SK-N-SH treated with all-trans-retinoic acid at 6 μM for 48 hours (cell line): ENCODE results near the gene PCDH9.

Experiments
- ATAC-seq: fragments of 200-7000 bp; cut with Tn5 transposase; 3 replicates; pipeline ENCODE4 v1.9.1; 2020; ENCODE audit warnings: mild to moderate bottlenecking, moderate library complexity
- ARNTL ChIP-seq: fragments of 450-650 bp; formaldehyde crosslinking; IDR thresholded peaks from 2 replicates; pipeline ENCODE4 v1.5.0; 2020; ENCODE audit warnings: low read depth, mild to moderate bottlenecking, moderate library complexity, borderline replicate concordance
- BACH2 ChIP-seq: fragments of 250-450 bp; sonication (Bioruptor Pico); IDR thresholded peaks from 2 replicates; pipeline ENCODE4 v1.9.0; 2021; ENCODE audit warnings: mild to moderate bottlenecking, borderline replicate concordance
- CSDC2 ChIP-seq: fragments of 250-450 bp; sonication (Bioruptor Pico); IDR thresholded peaks from 2 replicates; pipeline ENCODE4 v1.5.0; 2020; ENCODE audit warnings: mild to moderate bottlenecking, moderate library complexity
- ESRRG ChIP-seq: fragments of 250-450 bp; sonication (Bioruptor Pico); IDR thresholded peaks from 2 replicates; pipeline ENCODE4 v1.6.1; 2021; ENCODE audit warnings: mild to moderate bottlenecking
- GLIS3 ChIP-seq: fragments of 250-450 bp; sonication (Bioruptor Pico); IDR thresholded peaks from 2 replicates; pipeline ENCODE4 v1.5.0; 2020; ENCODE audit warnings: mild to moderate bottlenecking, moderate library complexity
- ISL1 ChIP-seq: fragments of 250-450 bp; sonication (Bioruptor Pico); IDR thresholded peaks from 2 replicates; pipeline ENCODE4 v2.1.2; 2022; ENCODE audit warnings: mild to moderate bottlenecking, moderate library complexity
- OSR1 ChIP-seq: fragments of 250-450 bp; sonication (Bioruptor Pico); IDR thresholded peaks from 2 replicates; pipeline ENCODE4 v1.8.0; 2022; ENCODE audit warnings: moderate library complexity, mild to moderate bottlenecking, inconsistent platforms
- RARB ChIP-seq: fragments of 250-450 bp; sonication (Bioruptor Pico); IDR thresholded peaks from 2 replicates; pipeline ENCODE4 v1.8.0; 2021; ENCODE audit warnings: mild to moderate bottlenecking, moderate library complexity
- SNAI2 ChIP-seq: fragments of 250-450 bp; sonication (Bioruptor Pico); IDR thresholded peaks from 2 replicates; pipeline ENCODE4 v1.5.0; 2020; ENCODE audit warnings: mild to moderate bottlenecking, moderate library complexity
- TCF4 ChIP-seq: fragments of 250-450 bp; sonication (Bioruptor Pico); IDR thresholded peaks from 2 replicates; pipeline ENCODE4 v1.8.0; 2021; ENCODE audit warnings: mild to moderate bottlenecking, moderate library complexity, borderline replicate concordance
- TOX ChIP-seq: fragments of 250-450 bp; sonication (Bioruptor Pico); IDR thresholded peaks from 2 replicates; pipeline ENCODE4 v1.8.0; 2021; ENCODE audit warnings: mild to moderate bottlenecking, moderate library complexity, borderline replicate concordance
- ZC3H10 ChIP-seq: fragments of 250-450 bp; sonication (Bioruptor Pico); IDR thresholded peaks from 2 replicates; pipeline ENCODE4 v1.5.1; 2021; ENCODE audit warnings: mild to moderate bottlenecking, moderate library complexity
- ZFP30 ChIP-seq: fragments of 450-650 bp; formaldehyde crosslinking; IDR thresholded peaks from 2 replicates; pipeline ENCODE4 v1.5.0; 2022; ENCODE audit warnings: mild to moderate bottlenecking, moderate library complexity
- ZNF565 ChIP-seq: fragments of 450-650 bp; formaldehyde crosslinking; conservative IDR thresholded peaks from 2 replicates; pipeline ENCODE4 v1.5.0; 2020; ENCODE audit warnings: low read depth, mild to moderate bottlenecking, moderate library complexity
- ZNF70 ChIP-seq: fragments of 450-650 bp; formaldehyde crosslinking; IDR thresholded peaks from 2 replicates; pipeline ENCODE4 v1.5.0; 2020; ENCODE audit warnings: mild to moderate bottlenecking, moderate library complexity
- ZNF8 ChIP-seq: fragments of 450-650 bp; formaldehyde crosslinking; IDR thresholded peaks from 2 replicates; pipeline ENCODE4 v1.5.0; 2020; ENCODE audit warnings: mild to moderate bottlenecking, moderate library complexity
- TF ChIP-seq, protein P1 (sequence below): fragments of 250-450 bp; sonication (Bioruptor Pico); IDR thresholded peaks from 2 replicates; pipeline ENCODE4 v1.8.0; 2020; ENCODE audit warnings: mild to moderate bottlenecking, moderate library complexity, borderline replicate concordance
- TF ChIP-seq, protein P2 (sequence below): fragments of 250-450 bp; sonication (Bioruptor Pico); IDR thresholded peaks from 2 replicates; pipeline ENCODE4 v1.8.0; 2021; ENCODE audit warnings: low read depth, mild to moderate bottlenecking, moderate library complexity, borderline replicate concordance
- TF ChIP-seq, protein P3 (sequence below): fragments of 250-450 bp; sonication (Bioruptor Pico); IDR thresholded peaks from 2 replicates; pipeline ENCODE4 v1.5.1; 2020; ENCODE audit warnings: low read depth, mild to moderate bottlenecking, moderate library complexity
- TF ChIP-seq, protein P4 (sequence below): fragments of 250-450 bp; sonication (Bioruptor Pico); IDR thresholded peaks from 2 replicates; pipeline ENCODE4 v1.5.1; 2021; ENCODE audit warnings: mild to moderate bottlenecking, moderate library complexity

PCDH9 gene

DNA sequence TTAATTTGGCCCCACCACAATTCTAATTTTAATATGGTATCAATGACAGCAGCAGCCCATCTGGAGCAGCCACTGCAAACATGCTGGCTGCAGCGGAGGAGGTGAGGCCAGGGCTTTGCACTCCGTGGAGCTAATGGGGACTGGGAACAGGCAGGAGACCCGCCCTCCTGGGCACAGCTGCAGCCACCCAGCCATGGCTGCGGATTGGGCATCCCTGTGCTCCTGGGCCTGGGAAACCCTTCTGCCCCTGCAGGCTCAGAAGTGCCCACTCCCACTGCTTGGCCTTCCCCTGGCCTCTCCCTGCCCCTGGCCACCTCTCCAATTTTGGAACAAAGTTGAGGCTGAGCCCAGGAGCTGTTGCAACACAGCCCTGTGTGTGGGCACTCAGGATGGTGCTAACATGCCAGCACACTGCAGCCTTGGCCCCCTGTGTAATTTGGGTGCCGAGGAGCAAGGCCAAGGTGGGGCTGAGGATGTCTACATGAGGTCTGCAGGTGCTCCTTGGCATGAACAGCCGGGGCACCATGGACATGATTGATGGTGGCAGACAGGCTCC lies 123.6 kb downstream of the PCDH9 start:
- TF ChIP-seq CSDC2 (CRISPR knock-in tag), result no peak
- TF ChIP-seq, protein P1, sequence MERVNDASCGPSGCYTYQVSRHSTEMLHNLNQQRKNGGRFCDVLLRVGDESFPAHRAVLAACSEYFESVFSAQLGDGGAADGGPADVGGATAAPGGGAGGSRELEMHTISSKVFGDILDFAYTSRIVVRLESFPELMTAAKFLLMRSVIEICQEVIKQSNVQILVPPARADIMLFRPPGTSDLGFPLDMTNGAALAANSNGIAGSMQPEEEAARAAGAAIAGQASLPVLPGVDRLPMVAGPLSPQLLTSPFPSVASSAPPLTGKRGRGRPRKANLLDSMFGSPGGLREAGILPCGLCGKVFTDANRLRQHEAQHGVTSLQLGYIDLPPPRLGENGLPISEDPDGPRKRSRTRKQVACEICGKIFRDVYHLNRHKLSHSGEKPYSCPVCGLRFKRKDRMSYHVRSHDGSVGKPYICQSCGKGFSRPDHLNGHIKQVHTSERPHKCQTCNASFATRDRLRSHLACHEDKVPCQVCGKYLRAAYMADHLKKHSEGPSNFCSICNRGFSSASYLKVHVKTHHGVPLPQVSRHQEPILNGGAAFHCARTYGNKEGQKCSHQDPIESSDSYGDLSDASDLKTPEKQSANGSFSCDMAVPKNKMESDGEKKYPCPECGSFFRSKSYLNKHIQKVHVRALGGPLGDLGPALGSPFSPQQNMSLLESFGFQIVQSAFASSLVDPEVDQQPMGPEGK, result no peak
- no peak for ATAC-seq

DNA sequence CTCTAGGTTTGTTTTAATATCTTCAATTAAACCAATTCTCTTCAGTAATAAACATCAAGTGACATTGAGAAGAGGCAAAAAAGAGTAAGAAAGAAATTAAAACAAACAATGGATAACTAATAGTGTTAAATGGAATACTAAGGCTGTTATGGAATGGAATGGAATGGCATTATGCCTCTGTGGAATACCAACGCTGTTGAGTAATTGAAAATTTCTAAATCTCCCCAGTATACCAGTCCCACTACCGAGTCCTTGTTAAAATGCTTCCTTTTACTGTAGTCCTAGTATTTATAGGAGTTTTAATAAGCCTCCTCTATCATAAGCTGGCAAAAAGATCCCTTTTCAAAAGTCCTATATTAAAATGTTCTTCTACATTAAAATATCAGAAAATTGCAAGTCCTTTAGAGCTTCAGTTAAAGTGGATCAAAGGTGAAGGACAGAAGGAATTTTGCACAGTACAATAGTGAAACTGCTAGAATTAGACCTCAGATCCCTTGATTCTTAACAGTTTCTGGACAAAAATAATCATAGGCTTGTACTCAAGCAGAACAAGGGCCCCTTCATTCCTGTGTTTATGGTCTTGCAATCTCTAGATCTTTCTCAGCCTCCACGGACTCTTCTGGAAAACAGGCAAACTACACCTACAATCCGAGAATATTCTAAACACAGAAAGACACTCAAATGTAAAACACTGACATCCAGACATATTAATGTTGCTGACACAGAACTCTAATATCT lies 128.2 kb downstream of the PCDH9 start:
- ATAC-seq, result no peak
- TF ChIP-seq ISL1 (CRISPR knock-in tag), result no peak
- TF ChIP-seq, protein P2, sequence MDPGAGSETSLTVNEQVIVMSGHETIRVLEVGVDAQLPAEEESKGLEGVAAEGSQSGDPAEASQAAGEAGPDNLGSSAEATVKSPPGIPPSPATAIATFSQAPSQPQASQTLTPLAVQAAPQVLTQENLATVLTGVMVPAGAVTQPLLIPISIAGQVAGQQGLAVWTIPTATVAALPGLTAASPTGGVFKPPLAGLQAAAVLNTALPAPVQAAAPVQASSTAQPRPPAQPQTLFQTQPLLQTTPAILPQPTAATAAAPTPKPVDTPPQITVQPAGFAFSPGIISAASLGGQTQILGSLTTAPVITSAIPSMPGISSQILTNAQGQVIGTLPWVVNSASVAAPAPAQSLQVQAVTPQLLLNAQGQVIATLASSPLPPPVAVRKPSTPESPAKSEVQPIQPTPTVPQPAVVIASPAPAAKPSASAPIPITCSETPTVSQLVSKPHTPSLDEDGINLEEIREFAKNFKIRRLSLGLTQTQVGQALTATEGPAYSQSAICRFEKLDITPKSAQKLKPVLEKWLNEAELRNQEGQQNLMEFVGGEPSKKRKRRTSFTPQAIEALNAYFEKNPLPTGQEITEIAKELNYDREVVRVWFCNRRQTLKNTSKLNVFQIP, result no peak
- no peak for TF ChIP-seq ZNF565 (CRISPR knock-in tag)
- TF ChIP-seq, protein P3, sequence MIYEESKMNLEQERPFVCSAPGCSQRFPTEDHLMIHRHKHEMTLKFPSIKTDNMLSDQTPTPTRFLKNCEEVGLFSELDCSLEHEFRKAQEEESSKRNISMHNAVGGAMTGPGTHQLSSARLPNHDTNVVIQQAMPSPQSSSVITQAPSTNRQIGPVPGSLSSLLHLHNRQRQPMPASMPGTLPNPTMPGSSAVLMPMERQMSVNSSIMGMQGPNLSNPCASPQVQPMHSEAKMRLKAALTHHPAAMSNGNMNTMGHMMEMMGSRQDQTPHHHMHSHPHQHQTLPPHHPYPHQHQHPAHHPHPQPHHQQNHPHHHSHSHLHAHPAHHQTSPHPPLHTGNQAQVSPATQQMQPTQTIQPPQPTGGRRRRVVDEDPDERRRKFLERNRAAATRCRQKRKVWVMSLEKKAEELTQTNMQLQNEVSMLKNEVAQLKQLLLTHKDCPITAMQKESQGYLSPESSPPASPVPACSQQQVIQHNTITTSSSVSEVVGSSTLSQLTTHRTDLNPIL (CRISPR knock-in tag), result no peak
- no peak for TF ChIP-seq ARNTL (CRISPR knock-in tag)
- no peak for TF ChIP-seq ZFP30 (CRISPR knock-in tag)
- TF ChIP-seq RARB (CRISPR knock-in tag), result no peak
- TF ChIP-seq ZNF70 (CRISPR knock-in tag), result no peak
- no peak for TF ChIP-seq TCF4 (CRISPR knock-in tag)
- TF ChIP-seq SNAI2, result no peak
- no peak for TF ChIP-seq TOX
- TF ChIP-seq ESRRG, result no peak
- TF ChIP-seq ZC3H10 (CRISPR knock-in tag), result no peak
- no peak for TF ChIP-seq GLIS3
- no peak for TF ChIP-seq CSDC2 (CRISPR knock-in tag)

DNA sequence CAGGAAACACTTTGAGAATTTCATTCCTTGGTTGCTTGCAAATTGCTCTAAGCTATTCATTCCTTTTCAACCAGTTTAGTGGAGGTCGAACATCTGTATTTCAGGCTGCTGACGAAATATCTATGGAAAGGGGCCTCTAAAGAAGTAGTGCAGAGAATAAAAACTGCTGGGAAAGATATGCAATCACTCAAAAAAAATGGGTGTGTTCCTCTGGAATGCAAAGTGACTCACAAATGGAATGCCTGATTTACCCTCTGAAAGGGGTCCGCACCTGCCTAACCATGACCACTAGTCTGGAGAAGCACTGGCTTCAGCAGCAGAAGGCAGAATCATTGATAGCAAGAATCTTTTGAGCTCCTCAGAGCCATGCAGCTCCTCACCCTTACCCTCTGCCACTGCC lies 129.4 kb downstream of the PCDH9 start:
- no peak for ATAC-seq

DNA sequence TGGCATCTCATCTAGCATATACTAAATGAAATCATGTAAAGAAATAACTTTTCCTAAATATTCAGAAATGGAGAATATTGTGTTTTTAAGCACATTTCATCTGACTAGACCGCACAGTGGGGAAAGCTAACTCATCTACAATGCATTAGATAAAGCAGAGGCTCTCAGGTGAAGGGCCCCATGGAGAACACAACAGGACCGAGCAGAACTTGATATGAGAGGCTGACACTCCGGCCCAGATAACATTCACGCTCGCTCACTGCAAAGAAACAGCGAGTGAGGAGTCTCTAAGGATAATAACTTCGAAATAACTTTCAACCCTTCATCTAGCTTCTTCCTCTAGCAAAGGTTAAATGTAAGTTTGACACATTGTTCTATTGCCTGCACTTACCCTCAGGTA lies 130.6 kb downstream of the PCDH9 start:
- no peak for ATAC-seq
- TF ChIP-seq ZFP30 (CRISPR knock-in tag) (no peak), OSR1 (CRISPR knock-in tag) (no peak), SNAI2 (no peak), ESRRG (no peak), ISL1 (CRISPR knock-in tag) (no peak)

More for the DNA sequence above, 129.4 kb downstream of the PCDH9 start:
- TF ChIP-seq ZC3H10 (CRISPR knock-in tag) (no peak), ZNF70 (CRISPR knock-in tag) (no peak), OSR1 (CRISPR knock-in tag) (no peak), BACH2 (no peak), ZNF8 (CRISPR knock-in tag) (no peak), RARB (CRISPR knock-in tag) (no peak), CSDC2 (CRISPR knock-in tag) (no peak), TOX (no peak), ISL1 (CRISPR knock-in tag) (no peak), SNAI2 (no peak), ZFP30 (CRISPR knock-in tag) (no peak)
- TF ChIP-seq, protein P4, sequence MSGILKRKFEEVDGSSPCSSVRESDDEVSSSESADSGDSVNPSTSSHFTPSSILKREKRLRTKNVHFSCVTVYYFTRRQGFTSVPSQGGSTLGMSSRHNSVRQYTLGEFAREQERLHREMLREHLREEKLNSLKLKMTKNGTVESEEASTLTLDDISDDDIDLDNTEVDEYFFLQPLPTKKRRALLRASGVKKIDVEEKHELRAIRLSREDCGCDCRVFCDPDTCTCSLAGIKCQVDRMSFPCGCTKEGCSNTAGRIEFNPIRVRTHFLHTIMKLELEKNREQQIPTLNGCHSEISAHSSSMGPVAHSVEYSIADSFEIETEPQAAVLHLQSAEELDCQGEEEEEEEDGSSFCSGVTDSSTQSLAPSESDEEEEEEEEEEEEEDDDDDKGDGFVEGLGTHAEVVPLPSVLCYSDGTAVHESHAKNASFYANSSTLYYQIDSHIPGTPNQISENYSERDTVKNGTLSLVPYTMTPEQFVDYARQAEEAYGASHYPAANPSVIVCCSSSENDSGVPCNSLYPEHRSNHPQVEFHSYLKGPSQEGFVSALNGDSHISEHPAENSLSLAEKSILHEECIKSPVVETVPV (CRISPR knock-in tag), result no peak
- TF ChIP-seq, protein P3 (CRISPR knock-in tag), result no peak
